B cell (primary cell): Measurements from ENCODE around the gene DEPDC1B.
"Not testable (repeated sequence)": the region's sequence is repeated elsewhere in the genome, so short reads cannot be mapped to it uniquely, and the experiment has no call there.

ENCODE experiments used
- CTCF ChIP-seq: fragments of 200-600 bp; IDR thresholded peaks from one replicate; pipeline ENCODE4 v1.8.0; 2022; ENCODE audit warnings: antibody characterized with exemption, mild to moderate bottlenecking
- EZH2 ChIP-seq: IDR thresholded peaks from 2 replicates; pipeline ENCODE4 v1.6.1; 2012; ENCODE audit warnings: borderline replicate concordance, low read depth, mild to moderate bottlenecking, moderate library complexity, low read length; ENCODE audit not compliant: insufficient read depth, poor library complexity, severe bottlenecking

DNA sequence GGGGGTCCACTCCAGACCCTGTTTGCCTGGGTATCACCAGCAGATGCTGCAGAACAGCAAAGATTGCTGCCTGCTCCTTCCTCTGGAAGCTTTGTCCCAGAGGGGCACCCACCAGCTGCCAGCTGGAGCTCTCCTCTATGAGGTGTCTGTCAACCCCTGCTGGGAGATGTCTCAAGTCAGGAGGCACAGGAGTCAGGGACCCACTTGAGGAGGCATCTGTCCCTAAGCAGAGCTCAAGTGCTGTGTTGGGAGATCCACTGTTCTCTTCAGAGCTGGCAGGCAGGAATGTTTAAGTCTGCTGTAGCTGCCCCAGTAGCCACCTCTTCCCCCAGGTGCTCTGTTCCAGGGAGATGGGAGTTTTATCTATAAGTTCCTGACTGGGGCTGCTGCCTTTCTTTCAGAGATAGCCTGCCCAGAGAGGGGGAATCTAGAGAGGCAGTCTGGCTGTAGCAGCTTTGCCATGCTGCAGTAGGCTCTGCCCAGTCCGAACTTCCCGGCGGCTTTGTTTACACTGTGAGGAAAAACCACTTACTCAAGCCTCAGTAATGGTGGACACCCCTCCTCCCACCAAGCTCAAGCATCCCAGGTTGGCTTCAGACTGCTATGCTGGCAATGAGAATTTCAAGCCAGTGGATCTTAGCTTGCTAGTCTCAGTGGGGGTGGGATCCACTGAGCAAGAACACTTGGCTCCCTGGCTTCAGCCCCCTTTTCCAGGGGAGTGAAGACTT is 15.4 kb upstream of the DEPDC1B start:
- not testable (repeated sequence) for TF ChIP-seq CTCF, EZH2
